GM12878 (cell line): ENCODE results near the gene C19orf38. TPM values are rescaled to one million over a fixed set of nuclear protein-coding genes. Genes with fewer than 3 reads are reported as not detected.

Experiments used
- ATAC-seq: fragments of 200-7000 bp; cut with Tn5 transposase; 3 replicates; pipeline ENCODE4 v1.9.1; 2020; ENCODE audit warnings: mild to moderate bottlenecking, moderate library complexity
- BruUV-seq: library from RNA; stranded (reverse); fragments of 400-500 nt; replicated peaks from 2 replicates; lab custom pipeline; 2021; lab: Mats Ljungman, UMichigan
- CTCF ChIA-PET: fragments of 300-600 bp; sonication (Branson Sonifier 250); formaldehyde crosslinking; extraction: SDS; loops from one replicate; lab custom pipeline; 2021; ENCODE audit warnings: inconsistent platforms; lab: Yijun Ruan, JAX
- POLR2A ChIA-PET: fragments of 350-600 bp; formaldehyde crosslinking; extraction: SDS; loops from one replicate; lab custom pipeline; 2021; ENCODE audit warnings: inconsistent platforms; lab: Charles Lee
- RAD21 ChIA-PET: fragments of 300-600 bp; sonication (Branson Sonifier 250); formaldehyde crosslinking; loops from one replicate; lab custom pipeline; 2023; ENCODE audit warnings: antibody characterized with exemption; ENCODE audit not compliant: unreplicated experiment; lab: Charles Lee
- SMC1A ChIA-PET: fragments of 300-600 bp; sonication (Branson Sonifier 250); formaldehyde crosslinking; loops from one replicate; lab custom pipeline; 2023; ENCODE audit not compliant: unreplicated experiment, uncharacterized antibody; lab: Charles Lee
- DNase-seq: peaks from one replicate; pipeline ENCODE4 v3.0.0-alpha.2; 2011; ENCODE audit warnings: low read depth, low spot score
- FAIRE-seq: peaks from 3 replicates; lab custom pipeline; 2011; peaks lifted over from hg19 to GRCh38; lab: Jason Lieb, UNC
- H2AFZ ChIP-seq: 2 replicates; pipeline ENCODE4 v1.6.0; 2011; ENCODE audit warnings: low read depth, low read length, control low read depth; ENCODE audit not compliant: control insufficient read depth
- H3K27ac ChIP-seq: 2 replicates; pipeline ENCODE4 v1.5.1; 2011; ENCODE audit warnings: control low read depth; ENCODE audit not compliant: control insufficient read depth, insufficient read depth
- H3K27me3 ChIP-seq, 2 experiments: replicated peaks in 1 of 2; 2 replicates each; pipeline versions ENCODE4 v1.6.0 to v1.6.1; 2011; ENCODE audit warnings: low read length in 1 of 2; ENCODE audit not compliant: control insufficient read depth in 2 of 2, insufficient read depth in 2 of 2
- H3K36me3 ChIP-seq, 2 experiments: 2 replicates each; pipeline ENCODE4 v1.5.1; 2011; ENCODE audit warnings: low read length in 1 of 2; ENCODE audit not compliant: control insufficient read depth in 2 of 2, insufficient read depth in 2 of 2
- H3K4me1 ChIP-seq: 2 replicates; pipeline ENCODE4 v1.6.1; 2011; ENCODE audit warnings: mild to moderate bottlenecking, low read length, moderate library complexity, mixed read lengths; ENCODE audit not compliant: control insufficient read depth, insufficient read depth
- H3K4me2 ChIP-seq: 2 replicates; pipeline ENCODE4 v1.6.0; 2011; ENCODE audit warnings: control low read depth; ENCODE audit not compliant: control insufficient read depth, insufficient read depth
- H3K4me3 ChIP-seq: fragments of 200-600 bp; sonication (generic); 2 replicates; pipeline ENCODE4 v1.5.1; 2016
- H3K79me2 ChIP-seq: 2 replicates; pipeline ENCODE4 v1.6.0; 2011; ENCODE audit warnings: low read length; ENCODE audit not compliant: control insufficient read depth, insufficient read depth
- H3K9ac ChIP-seq: 2 replicates; pipeline ENCODE4 v1.8.0; 2011; ENCODE audit warnings: low read length, control low read depth, mixed read lengths; ENCODE audit not compliant: control insufficient read depth, insufficient read depth
- H3K9me3 ChIP-seq: replicated peaks from 3 replicates; pipeline ENCODE4 v1.5.1; 2011; ENCODE audit warnings: mild to moderate bottlenecking, low read length; ENCODE audit not compliant: control insufficient read depth, insufficient read depth
- H4K20me1 ChIP-seq: 2 replicates; pipeline ENCODE4 v1.6.0; 2011; ENCODE audit not compliant: control insufficient read depth, insufficient read depth
- BACH1 ChIP-seq: fragments of 450-650 bp; IDR thresholded peaks from 2 replicates; pipeline ENCODE4 v1.6.1; 2017; ENCODE audit warnings: mild to moderate bottlenecking, borderline replicate concordance
- BCL11A ChIP-seq: IDR thresholded peaks from 2 replicates; pipeline ENCODE4 v1.6.1; 2011; ENCODE audit warnings: low read depth, low read length
- BHLHE40 ChIP-seq, 2 experiments: fragments of 450-650 bp in 1 of 2; IDR thresholded peaks; 2 replicates each; pipeline ENCODE4 v1.6.1; 2011 to 2017; ENCODE audit warnings: low read depth in 2 of 2, borderline replicate concordance in 1 of 2, improper control_type of control experiment in 1 of 2, low read length in 1 of 2, mild to moderate bottlenecking in 1 of 2
- BRCA1 ChIP-seq: IDR thresholded peaks from 2 replicates; pipeline ENCODE4 v1.6.1; 2011; ENCODE audit warnings: low read depth, low read length, improper control_type of control experiment
- EED ChIP-seq: sonication (generic); IDR thresholded peaks from 2 replicates; pipeline ENCODE4 v1.6.1; 2016; ENCODE audit warnings: antibody characterized with exemption, low read depth
- GATAD2B ChIP-seq: fragments of 450-650 bp; conservative IDR thresholded peaks from 2 replicates; pipeline ENCODE4 v1.6.1; 2017; ENCODE audit warnings: low read depth, mild to moderate bottlenecking, moderate library complexity
- MXI1 ChIP-seq: fragments of 150-350 bp; IDR thresholded peaks from 2 replicates; pipeline ENCODE4 v1.6.1; 2011; ENCODE audit warnings: low read depth, mild to moderate bottlenecking, inconsistent platforms, low read length, improper control_type of control experiment
- POLR2AphosphoS5 ChIP-seq: IDR thresholded peaks from 2 replicates; pipeline ENCODE4 v1.6.1; 2011; ENCODE audit warnings: mild to moderate bottlenecking, low read length, inconsistent platforms
- RB1 ChIP-seq: fragments of 450-650 bp; formaldehyde crosslinking; IDR thresholded peaks from 2 replicates; pipeline ENCODE4 v1.6.1; 2017; ENCODE audit warnings: mild to moderate bottlenecking, borderline replicate concordance
- RCOR1 ChIP-seq: conservative IDR thresholded peaks from 2 replicates; pipeline ENCODE4 v1.6.1; 2012; ENCODE audit warnings: low read depth, low read length, improper control_type of control experiment
- SREBF1 ChIP-seq: IDR thresholded peaks from 2 replicates; pipeline ENCODE4 v1.6.1; 2012; ENCODE audit warnings: mild to moderate bottlenecking, low read length
- SUZ12 ChIP-seq: fragments of 200-600 bp; sonication (generic); IDR thresholded peaks from one replicate; pipeline ENCODE4 v1.6.1; 2018; ENCODE audit warnings: antibody characterized with exemption, mild to moderate bottlenecking; ENCODE audit not compliant: unreplicated experiment
- WRNIP1 ChIP-seq: IDR thresholded peaks from 2 replicates; pipeline ENCODE4 v1.6.1; 2011; ENCODE audit warnings: low read depth, low read length, improper control_type of control experiment, borderline replicate concordance
- WGBS: methylation state at CpG from one replicate; pipeline ENCODE4 v1.1.6; 2016; ENCODE audit warnings: low lambda C conversion rate; ENCODE audit not compliant: insufficient replicate concordance, insufficient coverage; ENCODE audit errors: missing lambda C conversion rate; 5-methylcytosine and 5-hydroxymethylcytosine counted together
- in situ Hi-C: fragments of 300-500 bp; cut with MboI; formaldehyde crosslinking; loops from 9 replicates; pipeline ENCODE4 v1.14.3; 2018; ENCODE audit warnings: mixed read lengths
- intact Hi-C: fragments of 100-400 bp; cut with micrococcal nuclease; formaldehyde crosslinking; loops from one replicate; pipeline ENCODE4 v1.14.2; 2022; ENCODE audit not compliant: unreplicated experiment
- polyA plus RNA-seq, 11 experiments: library from polyadenylated mRNA; depleted of rRNA in 4 of 11; unstranded in 6 of 11; stranded (reverse) in 5 of 11; fragments of >200 nt; fragmentation: Nextera tagmentation in 4 of 11; fragmentation: Illumina TruSeq in 1 of 11; extraction: Ambion mirVana in 4 of 11; extraction: Trizol in 1 of 11; gene quantifications; 1 replicate in 1 of 11; 2 replicates in 10 of 11; pipeline versions ENCODE4 v1.2.1 to v1.2.3, GENCODE V29; 2011 to 2016; ENCODE audit warnings: inconsistent platforms in 2 of 11, missing spikeins in 2 of 11, low read depth in 1 of 11
- total RNA-seq, 4 experiments: library from RNA; depleted of rRNA in 3 of 4; stranded (reverse); fragments of >200 nt in 3 of 4; fragmentation: Illumina TruSeq in 1 of 4; extraction: Trizol in 1 of 4; gene quantifications; 2 replicates each; pipeline versions ENCODE4 v1.2.1 to v1.2.3, GENCODE V29; 2013 to 2021
- TF ChIP-seq, protein P1 (sequence below): fragments of 450-650 bp; IDR thresholded peaks from 2 replicates; pipeline ENCODE4 v1.6.1; 2016; ENCODE audit warnings: mild to moderate bottlenecking
- TF ChIP-seq, protein P2 (sequence below): fragments of 450-650 bp; IDR thresholded peaks from 2 replicates; pipeline ENCODE4 v1.6.1; 2017; ENCODE audit warnings: low read depth, mild to moderate bottlenecking, moderate library complexity
- TF ChIP-seq, protein P3 (sequence below): IDR thresholded peaks from 2 replicates; pipeline ENCODE4 v1.6.1; 2011; ENCODE audit warnings: low read depth, mild to moderate bottlenecking, low read length, moderate library complexity, borderline replicate concordance; ENCODE audit errors: extremely low read depth

The C19orf38 gene
- total and polyA plus RNA-seq, 10 of the 15 experiments (the other 5 are each of a cell fraction or from before 2014, with no cell fraction given), result 2.6 to 7.5 (median 5.0) TPM

DNA sequence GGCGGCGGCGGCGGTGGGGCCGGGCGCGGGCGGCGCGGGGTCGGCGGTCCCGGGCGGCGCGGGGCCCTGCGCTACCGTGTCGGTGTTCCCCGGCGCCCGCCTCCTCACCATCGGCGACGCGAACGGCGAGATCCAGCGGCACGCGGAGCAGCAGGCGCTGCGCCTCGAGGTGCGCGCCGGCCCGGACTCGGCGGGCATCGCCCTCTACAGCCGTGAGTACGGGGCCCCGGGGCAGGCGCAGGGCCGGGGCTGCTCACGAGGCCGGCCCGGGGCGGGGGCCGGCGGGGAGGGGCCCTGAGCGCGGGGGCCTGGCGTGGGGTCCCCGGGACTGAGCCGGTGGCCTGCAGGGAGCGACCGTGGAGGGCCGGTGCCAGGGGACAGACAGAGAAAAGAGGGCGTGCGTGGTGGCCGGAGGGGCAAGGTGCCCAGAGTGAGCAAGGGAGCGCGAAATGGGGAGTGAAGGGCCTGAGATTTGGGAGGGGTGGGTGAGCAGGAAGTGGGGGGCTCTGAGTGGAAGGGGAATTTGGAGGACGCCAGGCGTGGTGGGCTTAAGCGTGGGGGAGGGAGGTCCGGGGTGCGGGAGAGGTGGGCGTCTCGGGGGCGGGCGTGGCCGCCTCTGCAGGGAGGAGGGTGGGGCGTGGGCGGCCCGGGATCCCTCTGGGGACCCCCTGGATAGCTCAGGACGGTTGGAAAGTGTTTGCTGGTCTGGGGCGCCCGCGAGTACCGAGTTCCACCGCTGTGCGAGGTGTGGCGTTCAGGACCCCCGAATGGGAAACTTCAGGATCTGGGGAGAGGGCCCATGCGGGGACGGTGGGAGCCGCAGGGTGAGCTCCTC is 23.7 kb downstream of the C19orf38 start:
- H3K4me3 ChIP-seq, result peak overlapping the region; percentile 68
- RAD21 ChIA-PET, result interaction anchor here (1.0 to 4.4 kb wide), 12 partner anchors 16 to 219 kb away, joined by 3 to 42 read pairs (median 4); partner anchors contain the start of genes DNM2, LDLR, TIMM29 and TMED1
- ATAC-seq, result 0 out of 3 replicates have a peak, but pooled peaks have one; percentile 1
- TF ChIP-seq BHLHE40 (IDR thresholded peaks at IDR 0.05; ENCODE audit: borderline replicate concordance in 1 of 2, low read depth in 2 of 2, low read length in 1 of 2) (peak in 1 of 2 experiments; percentile 51; a peak in 2 of 4 replicates), BRCA1 (no peak), BCL11A (no peak), MXI1 (0 out of 2 replicates have a peak, but pooled peaks have one; percentile 46), RCOR1 (no peak), RB1 (no peak), EED (peak; percentile 53; the same call in 1 of the 2 replicates), WRNIP1 (no peak), GATAD2B (peak; percentile 23), POLR2AphosphoS5 (no peak), SREBF1 (no peak), SUZ12 (no peak), BACH1 (peak; percentile 74; the same call in 1 of the 2 replicates)
- TF ChIP-seq, protein P1, sequence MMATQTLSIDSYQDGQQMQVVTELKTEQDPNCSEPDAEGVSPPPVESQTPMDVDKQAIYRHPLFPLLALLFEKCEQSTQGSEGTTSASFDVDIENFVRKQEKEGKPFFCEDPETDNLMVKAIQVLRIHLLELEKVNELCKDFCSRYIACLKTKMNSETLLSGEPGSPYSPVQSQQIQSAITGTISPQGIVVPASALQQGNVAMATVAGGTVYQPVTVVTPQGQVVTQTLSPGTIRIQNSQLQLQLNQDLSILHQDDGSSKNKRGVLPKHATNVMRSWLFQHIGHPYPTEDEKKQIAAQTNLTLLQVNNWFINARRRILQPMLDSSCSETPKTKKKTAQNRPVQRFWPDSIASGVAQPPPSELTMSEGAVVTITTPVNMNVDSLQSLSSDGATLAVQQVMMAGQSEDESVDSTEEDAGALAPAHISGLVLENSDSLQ, result no peak
- TF ChIP-seq, protein P2, sequence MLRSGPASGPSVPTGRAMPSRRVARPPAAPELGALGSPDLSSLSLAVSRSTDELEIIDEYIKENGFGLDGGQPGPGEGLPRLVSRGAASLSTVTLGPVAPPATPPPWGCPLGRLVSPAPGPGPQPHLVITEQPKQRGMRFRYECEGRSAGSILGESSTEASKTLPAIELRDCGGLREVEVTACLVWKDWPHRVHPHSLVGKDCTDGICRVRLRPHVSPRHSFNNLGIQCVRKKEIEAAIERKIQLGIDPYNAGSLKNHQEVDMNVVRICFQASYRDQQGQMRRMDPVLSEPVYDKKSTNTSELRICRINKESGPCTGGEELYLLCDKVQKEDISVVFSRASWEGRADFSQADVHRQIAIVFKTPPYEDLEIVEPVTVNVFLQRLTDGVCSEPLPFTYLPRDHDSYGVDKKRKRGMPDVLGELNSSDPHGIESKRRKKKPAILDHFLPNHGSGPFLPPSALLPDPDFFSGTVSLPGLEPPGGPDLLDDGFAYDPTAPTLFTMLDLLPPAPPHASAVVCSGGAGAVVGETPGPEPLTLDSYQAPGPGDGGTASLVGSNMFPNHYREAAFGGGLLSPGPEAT, result no peak
- TF ChIP-seq, protein P3, sequence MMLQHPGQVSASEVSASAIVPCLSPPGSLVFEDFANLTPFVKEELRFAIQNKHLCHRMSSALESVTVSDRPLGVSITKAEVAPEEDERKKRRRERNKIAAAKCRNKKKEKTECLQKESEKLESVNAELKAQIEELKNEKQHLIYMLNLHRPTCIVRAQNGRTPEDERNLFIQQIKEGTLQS, result no peak

More for the DNA sequence above, 23.7 kb downstream of the C19orf38 start:
- H3K79me2 ChIP-seq, result peaks cover 48% of the 10 kb centered on the region
- FAIRE-seq (no peak), DNase-seq (no peak)
- peak overlapping the region; percentile 37 for H2AFZ ChIP-seq
- H3K27me3 ChIP-seq, result no peaks in the 10 kb centered on the region
- in situ Hi-C loops, result no loop called here
- H3K9me3 ChIP-seq, result no peaks in the 10 kb centered on the region
- no TSS peak for BruUV-seq
- intact Hi-C loops, result loop anchor here (10.0 kb wide), 1 partner anchor 693 kb away; no protein-coding TSS in a partner anchor
- SMC1A ChIA-PET, result interaction anchor here (0.7 to 4.5 kb wide), 12 partner anchors 8 to 154 kb away, joined by 3 to 28 read pairs (median 7); partner anchors contain the start of genes DNM2 and TMED1
- peaks cover 41% of the 10 kb centered on the region for H3K4me1 ChIP-seq
- peak overlapping the region; percentile 90 for H3K27ac ChIP-seq
- peak overlapping the region; percentile 96 for H3K4me2 ChIP-seq
- no peaks in the 10 kb centered on the region for H3K36me3 ChIP-seq
- WGBS, result under 1% methylated on average over 55 of the region's 90 CpGs
- H4K20me1 ChIP-seq, result no peaks in the 10 kb centered on the region
- CTCF ChIA-PET, result interaction anchor here (0.5 to 3.9 kb wide), 22 partner anchors 8 to 786 kb away, joined by 3 to 24 read pairs (median 4); partner anchors contain the start of genes LDLR, SPC24 and TMED1
- H3K9ac ChIP-seq, result peak overlapping the region; percentile 78
- POLR2A ChIA-PET, result interaction anchor here (0.5 to 1.7 kb wide), 14 partner anchors 9 to 448 kb away, joined by 3 to 11 read pairs (median 4); partner anchors contain the start of gene LDLR
